BE2C (cell line): ENCODE data around the gene CBFA2T3.

Experiments used
- DNase-seq: peaks from one replicate; pipeline ENCODE4 v3.0.0-alpha.2; 2020
- H3K27me3 ChIP-seq: fragments of 250-450 bp; sonication (Bioruptor Pico); 2 replicates; pipeline ENCODE4 v1.5.1; 2020; ENCODE audit warnings: mild to moderate bottlenecking
- H3K36me3 ChIP-seq: fragments of 250-450 bp; sonication (Bioruptor Pico); 2 replicates; pipeline ENCODE4 v1.5.1; 2020; ENCODE audit warnings: mild to moderate bottlenecking
- H3K4me1 ChIP-seq: fragments of 250-450 bp; sonication (Bioruptor Pico); 2 replicates; pipeline ENCODE4 v1.5.1; 2020
- H3K4me3 ChIP-seq: 2 replicates; pipeline ENCODE4 v1.5.1; 2011; ENCODE audit warnings: low read depth, low read length
- H3K9me3 ChIP-seq: fragments of 250-450 bp; sonication (Bioruptor Pico); 2 replicates; pipeline ENCODE4 v1.5.1; 2020
- TF ChIP-seq, protein P1 (sequence below): IDR thresholded peaks from 2 replicates; pipeline ENCODE4 v1.5.1; 2012; ENCODE audit warnings: mild to moderate bottlenecking, low read depth, low read length

Gene CBFA2T3

DNA sequence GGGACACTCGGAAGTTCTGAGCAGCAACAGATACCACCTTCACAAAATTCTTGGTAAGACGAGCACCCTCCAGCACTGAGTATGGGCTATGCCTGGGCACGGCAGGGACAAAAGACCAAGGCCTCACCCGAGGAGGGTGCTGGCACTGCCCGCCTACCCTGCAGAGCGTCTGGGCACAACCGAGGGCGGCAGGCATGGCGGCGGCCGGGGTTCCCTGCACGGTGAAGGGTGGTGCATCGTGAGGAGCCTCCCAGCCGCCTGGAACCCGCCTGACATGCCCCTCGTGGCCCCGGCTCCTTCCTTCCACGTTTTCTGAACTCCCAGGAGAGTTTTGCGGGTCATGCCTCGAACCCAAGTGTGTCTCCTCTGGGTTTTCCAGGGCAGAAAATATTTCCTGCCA is 139.2 kb downstream of the CBFA2T3 start:
- no peak for DNase-seq
- Histone ChIP-seq H3K36me3 (no peaks in the 10 kb centered on the region), H3K9me3 (no peaks in the 10 kb centered on the region), H3K27me3 (no peaks in the 10 kb centered on the region), H3K4me3 (no peak overlapping the region), H3K4me1 (no peaks in the 10 kb centered on the region)
- TF ChIP-seq, protein P1, sequence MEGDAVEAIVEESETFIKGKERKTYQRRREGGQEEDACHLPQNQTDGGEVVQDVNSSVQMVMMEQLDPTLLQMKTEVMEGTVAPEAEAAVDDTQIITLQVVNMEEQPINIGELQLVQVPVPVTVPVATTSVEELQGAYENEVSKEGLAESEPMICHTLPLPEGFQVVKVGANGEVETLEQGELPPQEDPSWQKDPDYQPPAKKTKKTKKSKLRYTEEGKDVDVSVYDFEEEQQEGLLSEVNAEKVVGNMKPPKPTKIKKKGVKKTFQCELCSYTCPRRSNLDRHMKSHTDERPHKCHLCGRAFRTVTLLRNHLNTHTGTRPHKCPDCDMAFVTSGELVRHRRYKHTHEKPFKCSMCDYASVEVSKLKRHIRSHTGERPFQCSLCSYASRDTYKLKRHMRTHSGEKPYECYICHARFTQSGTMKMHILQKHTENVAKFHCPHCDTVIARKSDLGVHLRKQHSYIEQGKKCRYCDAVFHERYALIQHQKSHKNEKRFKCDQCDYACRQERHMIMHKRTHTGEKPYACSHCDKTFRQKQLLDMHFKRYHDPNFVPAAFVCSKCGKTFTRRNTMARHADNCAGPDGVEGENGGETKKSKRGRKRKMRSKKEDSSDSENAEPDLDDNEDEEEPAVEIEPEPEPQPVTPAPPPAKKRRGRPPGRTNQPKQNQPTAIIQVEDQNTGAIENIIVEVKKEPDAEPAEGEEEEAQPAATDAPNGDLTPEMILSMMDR, result no peak

DNA sequence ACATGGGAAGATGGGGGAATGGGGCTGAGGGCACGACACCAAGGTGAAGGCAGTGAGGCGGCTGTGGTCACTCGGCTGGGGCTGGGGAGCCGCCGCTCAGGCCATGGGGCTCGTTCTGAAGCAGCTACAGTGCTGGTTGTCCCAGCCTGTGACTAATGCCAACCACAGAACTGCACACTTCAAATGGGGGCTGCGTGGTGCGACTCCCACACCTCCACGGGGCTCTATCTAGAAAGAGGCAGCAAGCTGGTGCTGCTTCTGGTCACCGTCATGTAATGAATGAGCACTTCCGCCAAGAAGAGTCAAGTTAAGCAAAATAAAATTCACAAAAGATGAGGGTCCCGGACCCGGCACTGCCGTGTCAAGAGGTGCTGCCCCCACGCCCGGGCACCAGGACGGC is 140.2 kb downstream of the CBFA2T3 start:
- Histone ChIP-seq H3K4me1 (no peaks in the 10 kb centered on the region), H3K36me3 (no peaks in the 10 kb centered on the region), H3K27me3 (no peaks in the 10 kb centered on the region), H3K9me3 (no peaks in the 10 kb centered on the region), H3K4me3 (no peak overlapping the region)
- no peak for DNase-seq
- TF ChIP-seq, protein P1, result no peak

DNA sequence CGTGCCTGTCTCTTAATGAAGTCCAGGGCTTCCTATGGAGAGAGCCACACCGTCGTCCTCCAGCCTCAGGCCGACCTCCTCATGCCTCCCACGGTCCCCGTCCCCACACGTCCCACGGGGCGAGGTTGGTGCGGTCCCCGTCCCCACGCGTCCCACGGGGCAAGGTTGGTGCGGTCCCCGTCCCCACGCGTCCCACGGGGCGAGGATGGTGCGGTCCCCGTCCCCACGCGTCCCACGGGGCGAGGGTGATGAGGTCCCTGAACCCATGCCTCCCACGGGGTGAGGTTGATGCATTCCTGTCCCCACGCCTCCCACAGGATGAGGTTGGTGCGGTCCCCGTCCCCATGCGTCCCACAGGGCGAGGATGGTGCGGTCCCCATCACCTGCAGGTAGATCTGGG is 141.2 kb downstream of the CBFA2T3 start:
- no peaks in the 10 kb centered on the region for H3K27me3 ChIP-seq
- no peak overlapping the region for H3K4me3 ChIP-seq
- no peak for DNase-seq
- no peaks in the 10 kb centered on the region for H3K36me3 ChIP-seq
- H3K4me1 ChIP-seq, result no peaks in the 10 kb centered on the region
- H3K9me3 ChIP-seq, result no peaks in the 10 kb centered on the region
- TF ChIP-seq, protein P1, result no peak

DNA sequence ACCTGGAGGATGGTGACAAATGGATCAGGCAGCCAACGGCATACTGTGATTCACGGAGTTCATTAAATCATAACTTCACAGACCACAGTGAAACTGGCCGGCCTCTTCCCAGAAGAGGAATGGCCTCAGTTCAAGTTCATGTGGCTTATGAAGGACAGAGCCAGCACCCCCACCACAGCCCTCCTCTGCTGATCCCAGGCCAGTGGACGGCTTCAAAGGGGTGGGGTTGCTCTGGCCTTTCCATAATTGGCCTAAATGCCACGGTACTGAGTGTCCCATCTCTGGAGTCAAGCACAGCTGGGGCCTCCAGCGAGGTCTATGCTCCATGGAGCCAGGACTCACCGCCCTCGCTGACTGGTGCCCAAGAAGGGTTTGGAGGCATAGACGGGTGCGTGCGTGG is 141.6 kb downstream of the CBFA2T3 start:
- no peak overlapping the region for H3K4me3 ChIP-seq
- no peaks in the 10 kb centered on the region for H3K27me3 ChIP-seq
- TF ChIP-seq, protein P1, result no peak
- H3K9me3 ChIP-seq, result no peaks in the 10 kb centered on the region
- no peaks in the 10 kb centered on the region for H3K36me3 ChIP-seq
- DNase-seq, result no peak
- no peaks in the 10 kb centered on the region for H3K4me1 ChIP-seq

DNA sequence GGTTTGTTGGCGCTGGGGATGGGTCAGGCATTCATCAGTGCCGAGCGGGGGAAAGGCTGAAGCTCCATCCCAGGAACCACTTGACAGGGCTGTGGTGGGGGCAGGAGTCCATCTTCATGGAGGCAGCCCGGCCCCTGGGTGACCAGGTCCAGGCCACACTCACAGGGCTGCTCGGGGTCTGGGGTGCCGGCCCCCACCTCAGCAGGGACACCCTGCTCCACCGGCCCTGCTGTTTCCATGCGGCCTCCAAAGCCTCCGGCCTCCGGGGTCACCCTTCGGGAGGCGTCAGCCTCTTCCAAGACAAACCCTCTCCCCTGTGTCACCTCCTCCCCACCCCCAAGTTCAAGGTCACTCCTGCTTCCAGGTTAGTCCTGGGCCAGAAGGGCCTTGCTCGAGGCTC is 142.3 kb downstream of the CBFA2T3 start:
- TF ChIP-seq, protein P1, result no peak
- no peaks in the 10 kb centered on the region for H3K36me3 ChIP-seq
- H3K4me3 ChIP-seq, result no peak overlapping the region
- H3K9me3 ChIP-seq, result no peaks in the 10 kb centered on the region
- no peaks in the 10 kb centered on the region for H3K4me1 ChIP-seq
- no peaks in the 10 kb centered on the region for H3K27me3 ChIP-seq
- DNase-seq, result no peak

DNA sequence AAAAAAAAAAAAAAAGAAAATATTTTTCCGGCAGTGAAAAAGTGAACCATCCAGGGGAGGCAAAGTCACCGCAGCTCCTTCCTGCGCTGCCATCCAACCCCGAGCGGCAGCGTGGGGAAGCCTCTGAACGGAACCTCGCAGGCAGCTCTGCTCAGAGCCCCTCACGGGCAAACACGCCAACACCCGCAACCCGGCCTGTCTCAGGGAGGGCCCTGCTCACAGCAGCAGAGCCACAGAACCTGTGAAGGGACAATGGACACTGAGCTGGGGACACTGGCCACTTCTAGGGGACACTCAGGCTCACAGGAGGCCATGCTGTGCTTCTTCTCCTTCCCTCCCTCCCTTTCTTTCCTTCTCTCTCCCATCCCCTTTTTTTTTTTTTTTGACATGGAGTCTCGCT is 143.9 kb downstream of the CBFA2T3 start:
- DNase-seq, result no peak
- Histone ChIP-seq H3K4me1 (no peaks in the 10 kb centered on the region), H3K36me3 (no peaks in the 10 kb centered on the region), H3K27me3 (no peaks in the 10 kb centered on the region), H3K9me3 (no peaks in the 10 kb centered on the region), H3K4me3 (no peak overlapping the region)
- TF ChIP-seq, protein P1, result no peak
